ENCODE results near the gene SGTB.
"Not testable (repeated sequence)": the region's sequence is repeated elsewhere in the genome, so short reads cannot be mapped to it uniquely, and the experiment has no call there.

Gene SGTB

GRCh38 chr5:65721720-65722574, at the start of gene SGTB, which contains the start of gene NLN:
Gene SGTB, minus strand, starts transcription at chr5:65722109. Its CDS starts 1,302 bp downstream, at chr5:65720807.
Gene NLN, plus strand, starts transcription at chr5:65722205. Its CDS starts 169 bp downstream, at chr5:65722374.
- DNase-seq = peak; percentile 50

GRCh38 chr5:65771266-65771665, 49.4 kb upstream of the SGTB start:
- DNase-seq = no peak

- no peak for DNase-seq
Observed at GRCh38 chr5:65769539-65769938, 47.6 kb upstream of the SGTB start.

GRCh38 chr5:65768723-65769346, 46.9 kb upstream of the SGTB start:
- no peak for DNase-seq

- DNase-seq = no peak
Observed at GRCh38 chr5:65767565-65767964, 45.7 kb upstream of the SGTB start.

- DNase-seq = no peak
Observed at GRCh38 chr5:65766781-65767180, 44.9 kb upstream of the SGTB start.

- no peak for DNase-seq
Observed at GRCh38 chr5:65766175-65766574, 44.3 kb upstream of the SGTB start.

- DNase-seq = no peak
Observed at GRCh38 chr5:65765582-65765981, 43.7 kb upstream of the SGTB start.

GRCh38 chr5:65762234-65762633, 40.3 kb upstream of the SGTB start:
- no peak for DNase-seq

GRCh38 chr5:65760504-65761275, 38.8 kb upstream of the SGTB start:
- DNase-seq = no peak

- no peak for DNase-seq
Observed at GRCh38 chr5:65758546-65759144, 36.7 kb upstream of the SGTB start.

- no peak for DNase-seq
Observed at GRCh38 chr5:65753189-65753588, 31.3 kb upstream of the SGTB start.

- DNase-seq = no peak
Observed at GRCh38 chr5:65750938-65751337, 29.0 kb upstream of the SGTB start.

- DNase-seq = no peak
Observed at GRCh38 chr5:65749956-65750355, 28.0 kb upstream of the SGTB start.

- no peak for DNase-seq
Observed at GRCh38 chr5:65749221-65749844, 27.4 kb upstream of the SGTB start.

GRCh38 chr5:65742565-65743231, 20.8 kb upstream of the SGTB start:
- DNase-seq = no peak

GRCh38 chr5:65739162-65739561, 17.3 kb upstream of the SGTB start:
- DNase-seq = no peak

GRCh38 chr5:65738305-65738704, 16.4 kb upstream of the SGTB start:
- DNase-seq = no peak

GRCh38 chr5:65737842-65738241, 15.9 kb upstream of the SGTB start:
- DNase-seq = no peak

- no peak for DNase-seq
Observed at GRCh38 chr5:65736011-65736410, 14.1 kb upstream of the SGTB start.

GRCh38 chr5:65734921-65735320, 13.0 kb upstream of the SGTB start:
- DNase-seq = no peak

- not testable (repeated sequence) for DNase-seq
Observed at GRCh38 chr5:65734196-65734775, 12.4 kb upstream of the SGTB start.
